HG02884 (cell line): ENCODE results near the gene TTC22.

ENCODE experiments used
- ATAC-seq: cut with Tn5 transposase; IDR thresholded peaks from one replicate; pipeline ENCODE4 v1.9.1; 2021; ENCODE audit warnings: mild to moderate bottlenecking, moderate library complexity; ENCODE audit not compliant: unreplicated experiment

The TTC22 gene

GRCh38 chr1:54758678-54759348, 42.3 kb downstream of the TTC22 start:
- ATAC-seq, result no peak

GRCh38 chr1:54757833-54758232, 43.3 kb downstream of the TTC22 start:
- no peak for ATAC-seq

- ATAC-seq, result no peak
Observed at GRCh38 chr1:54754486-54755285, 46.4 kb downstream of the TTC22 start.

GRCh38 chr1:54754045-54754444, 47.1 kb downstream of the TTC22 start:
- no peak for ATAC-seq

DNA sequence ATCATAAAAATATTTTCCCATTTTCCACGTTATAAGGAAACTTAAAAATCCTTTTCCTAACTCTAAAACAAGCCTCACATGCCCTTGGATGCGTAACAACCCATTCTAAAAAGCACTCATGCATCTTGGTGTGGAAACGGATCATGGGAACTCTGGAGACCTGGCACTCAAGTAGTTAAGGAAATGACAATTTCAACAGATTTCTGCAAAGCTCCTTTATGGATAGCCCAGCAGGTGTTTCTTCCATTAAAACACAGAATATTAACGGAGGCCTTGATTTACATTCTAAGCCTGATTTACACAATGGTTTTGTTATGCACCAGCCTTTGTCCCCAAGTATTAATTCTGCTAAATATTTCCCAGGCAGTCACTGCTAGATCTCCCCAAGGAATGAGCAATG, 49.7 kb downstream of the TTC22 start:
- no peak for ATAC-seq

DNA sequence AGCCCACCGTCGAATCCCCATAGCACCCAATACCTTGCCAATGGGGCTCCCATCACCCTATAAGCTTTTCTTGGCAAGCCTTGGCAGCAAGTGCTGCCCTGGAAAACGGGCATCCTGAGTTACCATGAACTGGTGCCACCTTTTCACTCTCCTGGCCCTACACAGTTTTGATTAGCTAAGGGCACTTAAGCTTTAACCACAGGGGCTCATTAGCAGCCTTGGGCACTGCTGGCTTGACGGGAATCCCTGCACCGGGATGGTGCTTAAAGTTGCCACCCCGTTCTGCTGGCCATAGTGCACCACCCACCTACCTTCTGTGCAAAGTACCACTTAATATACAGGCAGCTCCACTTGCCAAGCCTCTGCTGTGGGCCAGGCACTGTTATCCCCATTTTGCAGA, 50.5 kb downstream of the TTC22 start:
- no peak for ATAC-seq

DNA sequence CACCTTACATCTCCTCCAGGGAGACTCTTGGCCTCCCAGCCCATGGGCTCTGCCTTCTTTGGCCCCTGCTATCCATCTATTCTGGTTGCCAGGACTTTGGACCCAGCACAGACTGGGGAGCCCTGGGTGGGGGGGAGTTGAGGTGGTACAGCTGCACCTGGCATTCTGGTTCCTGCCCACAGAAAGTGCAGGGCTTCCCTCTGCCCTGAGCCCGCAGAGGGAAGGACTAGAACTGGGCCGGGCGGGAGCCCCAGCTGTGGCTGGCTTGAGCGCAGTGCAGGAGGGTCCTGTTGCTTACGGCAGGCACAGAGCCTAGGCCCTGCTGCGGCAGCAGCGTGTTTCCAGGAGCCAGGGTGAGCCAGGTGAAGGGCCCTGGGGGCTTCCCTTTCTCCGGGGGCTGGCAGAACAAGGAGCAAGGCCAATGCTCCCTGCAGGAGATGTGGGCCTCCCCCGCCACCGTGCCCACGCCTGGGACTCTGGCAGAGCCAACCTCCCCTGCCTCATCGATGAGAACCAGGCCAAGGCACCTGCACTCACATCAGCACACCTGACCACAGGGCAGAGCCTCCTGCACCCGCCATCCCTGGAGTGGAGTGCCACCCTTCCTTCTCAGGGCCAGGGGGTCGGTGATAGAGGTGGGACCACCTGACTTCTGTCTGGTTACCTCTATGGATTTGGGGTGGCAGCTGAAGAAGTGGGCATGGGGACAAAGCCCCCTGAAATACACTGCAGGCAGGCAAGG, 52.9 kb downstream of the TTC22 start:
- no peak for ATAC-seq

GRCh38 chr1:54745864-54746263, 55.3 kb downstream of the TTC22 start:
- ATAC-seq, result no peak

DNA sequence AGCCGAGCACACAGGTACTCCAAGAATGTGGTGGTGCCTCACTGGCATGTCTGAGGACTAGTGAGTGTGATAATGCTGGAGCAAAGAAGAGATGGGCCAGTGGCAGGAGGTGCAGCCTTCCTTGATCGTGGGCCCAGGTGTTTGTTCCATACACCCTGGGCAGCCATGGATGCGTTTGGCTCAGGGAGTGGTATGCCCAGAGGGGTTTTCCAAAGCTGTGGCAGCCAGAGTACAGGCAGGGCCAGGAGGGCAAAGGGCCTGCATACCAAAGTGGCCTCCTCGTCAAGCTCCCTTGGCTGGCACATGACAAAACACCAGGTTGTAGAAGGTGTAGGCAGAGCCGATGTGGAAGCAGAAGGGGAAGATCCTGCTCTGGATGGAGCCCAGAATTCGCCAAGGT, 55.8 kb downstream of the TTC22 start:
- ATAC-seq, result no peak

DNA sequence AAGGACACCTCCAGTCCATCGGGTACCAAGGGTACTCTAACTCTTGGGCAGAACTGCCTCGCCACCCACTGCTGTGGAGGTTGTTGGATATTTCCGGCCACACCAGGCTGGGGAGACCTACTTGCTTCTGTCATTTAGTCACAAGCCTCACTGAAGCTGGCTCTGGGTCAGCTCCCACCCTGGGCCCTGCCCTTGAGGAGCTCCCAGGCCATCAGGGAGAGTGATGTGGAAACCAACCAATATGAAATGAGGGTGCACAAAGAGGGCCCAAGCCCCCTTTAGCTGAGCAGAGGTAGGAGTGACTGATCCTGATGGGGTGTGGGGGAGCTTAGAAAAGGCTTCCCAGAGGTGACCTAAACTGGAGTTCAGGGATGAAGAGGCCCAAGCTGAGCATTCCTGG, 56.4 kb downstream of the TTC22 start:
- no peak for ATAC-seq

DNA sequence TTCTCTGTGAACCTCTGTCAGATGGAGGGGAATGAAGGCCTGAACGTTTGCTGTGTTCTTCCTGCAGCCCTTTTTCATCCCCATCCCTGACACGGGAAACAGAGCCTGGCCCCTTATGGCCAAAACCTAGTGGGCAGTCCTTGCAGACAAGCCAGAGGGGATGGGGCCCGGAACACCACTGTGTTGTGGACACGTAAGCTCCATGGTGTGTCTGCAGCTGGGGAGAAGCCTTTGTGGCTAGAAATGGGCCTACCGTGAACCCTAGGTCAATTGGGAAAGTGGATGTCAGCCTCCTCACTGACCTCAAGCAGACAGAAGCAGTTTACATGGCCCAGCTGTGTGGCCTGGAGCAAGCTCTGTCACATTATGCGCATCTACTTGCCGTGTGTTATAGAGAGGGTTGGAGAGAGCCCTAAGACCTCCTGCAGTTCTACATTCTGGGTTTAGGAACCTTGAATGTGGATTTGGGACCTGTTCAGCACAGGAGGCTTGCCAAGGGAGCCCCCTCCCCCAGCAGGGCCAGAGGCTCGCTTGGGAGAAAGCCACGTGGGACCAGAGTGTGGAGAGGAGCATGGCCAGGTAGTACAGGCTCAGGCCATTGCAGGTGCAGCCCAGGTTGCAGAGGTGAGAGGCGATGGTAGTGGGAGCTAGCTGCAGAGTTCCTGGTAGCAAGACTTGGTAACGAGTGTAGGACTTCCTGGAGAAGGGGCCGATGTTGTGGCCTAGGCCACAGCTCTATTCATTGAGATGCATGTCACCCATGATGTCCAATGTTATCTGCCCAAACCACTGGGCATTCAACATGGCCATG, 57.5 kb downstream of the TTC22 start:
- ATAC-seq, result no peak

GRCh38 chr1:54742282-54742681, 58.8 kb downstream of the TTC22 start:
- no peak for ATAC-seq

DNA sequence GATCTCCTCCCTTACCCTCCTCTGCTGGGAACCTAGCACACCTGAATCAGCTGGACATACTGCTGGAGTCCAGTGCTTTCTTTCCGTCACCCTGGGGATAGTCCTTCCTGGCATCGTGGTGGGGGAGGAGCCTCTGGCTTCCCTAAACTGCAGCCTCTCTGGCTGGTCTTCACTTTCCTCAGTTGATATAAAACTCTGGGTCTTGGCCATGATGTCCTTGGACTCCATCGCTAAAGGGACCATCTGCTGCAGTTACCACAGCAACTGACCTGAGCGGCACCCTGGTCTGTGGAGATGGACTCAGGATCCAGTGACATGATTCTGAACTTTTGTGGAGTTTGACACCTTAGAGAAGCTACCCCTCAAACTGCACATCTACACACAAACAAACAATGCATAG, 59.6 kb downstream of the TTC22 start:
- ATAC-seq, result no peak

- no peak for ATAC-seq
Observed at GRCh38 chr1:54738244-54738643, 62.9 kb downstream of the TTC22 start.

GRCh38 chr1:54736685-54737084, 64.4 kb downstream of the TTC22 start:
- ATAC-seq, result no peak
